Peyer's patch (tissue), 4 donors: ENCODE data around the gene LAIR2. TPM values are rescaled to one million over a fixed set of nuclear protein-coding genes. Genes with fewer than 3 reads are reported as not detected.

Source experiments
- DNase-seq, 3 donors: peaks; one replicate each; pipeline ENCODE4 v3.0.0-alpha.2; 2017 to 2019
- H3K27ac ChIP-seq, 4 donors: fragments of 200-600 bp; sonication (generic); one replicate each; pipeline ENCODE4 v1.5.1; 2016 to 2019
- H3K27me3 ChIP-seq, 2 donors: fragments of 200-600 bp; sonication (generic); one replicate each; pipeline ENCODE4 v1.5.1; 2019
- H3K36me3 ChIP-seq, 3 donors: fragments of 200-600 bp; sonication (generic); one replicate each; pipeline ENCODE4 v1.5.1; 2016 to 2019
- H3K4me1 ChIP-seq, 4 donors: fragments of 200-600 bp; sonication (generic); one replicate each; pipeline ENCODE4 v1.5.1; 2016 to 2019
- H3K4me3 ChIP-seq, 4 donors: fragments of 200-600 bp; sonication (generic); 1 replicate in 3 of 4; 2 replicates in 1 of 4; pipeline ENCODE4 v1.5.1; 2016 to 2019; ENCODE audit warnings: mild to moderate bottlenecking in 1 of 4
- H3K9me3 ChIP-seq, 4 donors: fragments of 200-600 bp; sonication (generic); one replicate each; pipeline ENCODE4 v1.5.1; 2016 to 2019; ENCODE audit warnings: mild to moderate bottlenecking in 1 of 4
- CTCF ChIP-seq, 6 experiments: fragments of 450-650 bp in 4 of 6; fragments of 200-600 bp in 2 of 6; sonication (generic) in 1 of 6; IDR thresholded peaks; one replicate each; pipeline ENCODE4 v1.5.1; 2017 to 2019; ENCODE audit warnings: antibody characterized with exemption in 6 of 6, mild to moderate bottlenecking in 3 of 6, moderate library complexity in 1 of 6
- POLR2A ChIP-seq, 2 donors: fragments of 450-650 bp; IDR thresholded peaks; one replicate each; pipeline ENCODE4 v1.5.1; 2017; ENCODE audit warnings: antibody characterized with exemption in 2 of 2, mild to moderate bottlenecking in 2 of 2, moderate library complexity in 2 of 2
- total RNA-seq, 4 donors: library from RNA; depleted of rRNA; stranded (reverse); fragments of >200 nt; gene quantifications; one replicate each; pipeline ENCODE4 v1.1.0, GENCODE V29; 2016

LAIR2 gene
- total RNA-seq, 4 donors from 2014 or later, result not detected

GRCh38 chr19:54551293-54551692 lies 48.7 kb downstream of the LAIR2 start:
- Histone ChIP-seq H3K9me3 (peaks cover 0 to 3% (median 0%) of the 10 kb centered on the region in 4 donors), H3K27me3 (no peaks in the 10 kb centered on the region), H3K27ac (no peak overlapping the region), H3K4me1 (no peaks in the 10 kb centered on the region), H3K36me3 (no peaks in the 10 kb centered on the region), H3K4me3 (no peak overlapping the region)
- no peak for DNase-seq
- TF ChIP-seq POLR2A (IDR thresholded peaks at IDR 0.05) (no peak), CTCF (IDR thresholded peaks at IDR 0.05) (no peak)

GRCh38 chr19:54551950-54552912 lies 49.6 kb downstream of the LAIR2 start:
- TF ChIP-seq CTCF (IDR thresholded peaks at IDR 0.05) (no peak), POLR2A (IDR thresholded peaks at IDR 0.05) (no peak)
- peaks cover 0 to 3% (median 0%) of the 10 kb centered on the region in 4 donors for H3K9me3 ChIP-seq
- DNase-seq, result no peak
- H3K4me1 ChIP-seq, result no peaks in the 10 kb centered on the region
- H3K27me3 ChIP-seq, result no peaks in the 10 kb centered on the region
- no peaks in the 10 kb centered on the region for H3K36me3 ChIP-seq
- no peak overlapping the region for H3K4me3 ChIP-seq
- H3K27ac ChIP-seq, result no peak overlapping the region

- no peak for TF ChIP-seq CTCF (IDR thresholded peaks at IDR 0.05)
- TF ChIP-seq POLR2A (IDR thresholded peaks at IDR 0.05), result no peak
These were observed 50.3 kb downstream of the LAIR2 start for GRCh38 chr19:54552913-54553310.

GRCh38 chr19:54554006-54554405 lies 51.4 kb downstream of the LAIR2 start:
- TF ChIP-seq CTCF (IDR thresholded peaks at IDR 0.05), result no peak
- no peak for TF ChIP-seq POLR2A (IDR thresholded peaks at IDR 0.05)
- Histone ChIP-seq H3K27me3 (no peaks in the 10 kb centered on the region), H3K27ac (no peak overlapping the region), H3K36me3 (no peaks in the 10 kb centered on the region), H3K9me3 (peaks cover 0 to 3% (median 0%) of the 10 kb centered on the region in 4 donors), H3K4me3 (no peak overlapping the region), H3K4me1 (no peaks in the 10 kb centered on the region)
- no peak for DNase-seq

More at GRCh38 chr19:54552913-54553310, 50.3 kb downstream of the LAIR2 start:
- Histone ChIP-seq H3K4me3 (no peak overlapping the region), H3K36me3 (no peaks in the 10 kb centered on the region), H3K27me3 (no peaks in the 10 kb centered on the region), H3K9me3 (peaks cover 0 to 3% (median 0%) of the 10 kb centered on the region in 4 donors), H3K4me1 (no peaks in the 10 kb centered on the region), H3K27ac (no peak overlapping the region)
- no peak for DNase-seq

GRCh38 chr19:54554896-54555295 lies 52.3 kb downstream of the LAIR2 start:
- H3K9me3 ChIP-seq, result peaks cover 0 to 3% (median 0%) of the 10 kb centered on the region in 4 donors
- DNase-seq, result no peak
- no peaks in the 10 kb centered on the region for H3K36me3 ChIP-seq
- H3K4me3 ChIP-seq, result no peak overlapping the region
- H3K4me1 ChIP-seq, result no peaks in the 10 kb centered on the region
- no peaks in the 10 kb centered on the region for H3K27me3 ChIP-seq
- H3K27ac ChIP-seq, result no peak overlapping the region
- no peak for TF ChIP-seq CTCF (IDR thresholded peaks at IDR 0.05)
- no peak for TF ChIP-seq POLR2A (IDR thresholded peaks at IDR 0.05)
